K562 (cell line): Measurements from ENCODE around the gene NUPR1. TPM values are rescaled to one million over a fixed set of nuclear protein-coding genes. Genes with fewer than 3 reads are reported as not detected.
A peak's percentile ranks its signal among the peaks of the same experiment; 100 is the strongest.

Experiments used
- ADNP ChIP-seq: fragments of 200-800 bp; sonication (Bioruptor generic); IDR thresholded peaks from 2 replicates; pipeline ENCODE4 v1.6.1; 2016; ENCODE audit warnings: missing genetic modification characterization, missing compliant biosample characterization
- BCOR ChIP-seq: fragments of 450-650 bp; IDR thresholded peaks from 2 replicates; pipeline ENCODE4 v1.6.1; 2016
- E2F3 ChIP-seq: fragments of 250-450 bp; sonication (Bioruptor Pico); IDR thresholded peaks from 2 replicates; pipeline ENCODE4 v1.4.0; 2020; ENCODE audit warnings: mild to moderate bottlenecking
- IRF2 ChIP-seq: sonication (generic); formaldehyde crosslinking; IDR thresholded peaks from 2 replicates; pipeline ENCODE4 v1.8.1; 2022; ENCODE audit warnings: mild to moderate bottlenecking, missing genetic modification reagents
- KAT2B ChIP-seq: IDR thresholded peaks from one replicate; pipeline ENCODE4 v1.6.1; 2012; ENCODE audit warnings: low read depth, mild to moderate bottlenecking, control low read depth, inconsistent platforms, low read length, moderate library complexity
- MIER1 ChIP-seq: fragments of 450-650 bp; IDR thresholded peaks from 2 replicates; pipeline ENCODE4 v1.6.1; 2016; ENCODE audit warnings: antibody characterized with exemption, mild to moderate bottlenecking, low read depth
- RBM25 ChIP-seq: fragments of 200-400 bp; formaldehyde crosslinking; IDR thresholded peaks from 2 replicates; pipeline ENCODE4 v1.6.1; 2018; ENCODE audit warnings: low read length, low read depth, moderate library complexity; ENCODE audit not compliant: severe bottlenecking
- SAP30 ChIP-seq: fragments of 200-600 bp; sonication (generic); IDR thresholded peaks from 2 replicates; pipeline ENCODE4 v1.6.1; 2012; ENCODE audit warnings: borderline replicate concordance, low read depth, mild to moderate bottlenecking, moderate library complexity, low read length, control low read depth, inconsistent platforms; ENCODE audit not compliant: insufficient read depth, poor library complexity, severe bottlenecking
- SRSF3 ChIP-seq: fragments of 200-400 bp; formaldehyde crosslinking; IDR thresholded peaks from 2 replicates; pipeline ENCODE4 v1.6.1; 2016; ENCODE audit warnings: mild to moderate bottlenecking, low read length, moderate library complexity; ENCODE audit not compliant: insufficient read depth
- TFE3 ChIP-seq: fragments of 450-650 bp; formaldehyde crosslinking; IDR thresholded peaks from 2 replicates; pipeline ENCODE4 v1.4.0; 2020; ENCODE audit warnings: mild to moderate bottlenecking, mixed read lengths
- U2AF2 ChIP-seq: fragments of 200-400 bp; formaldehyde crosslinking; optimal IDR thresholded peaks from 2 replicates; pipeline ENCODE3; 2017; ENCODE audit warnings: low read depth, mild to moderate bottlenecking, low read length
- ZBTB26 ChIP-seq: fragments of 450-650 bp; formaldehyde crosslinking; IDR thresholded peaks from 2 replicates; pipeline ENCODE4 v1.4.0; 2022; ENCODE audit warnings: missing genetic modification characterization
- ZBTB40 ChIP-seq, 2 experiments: fragments of 450-650 bp in 1 of 2; sonication (generic) in 1 of 2; formaldehyde crosslinking in 1 of 2; IDR thresholded peaks; 2 replicates each; pipeline versions ENCODE4 v1.7.1 to v1.9.0; 2016 to 2022; ENCODE audit warnings: inconsistent platforms in 1 of 2, mild to moderate bottlenecking in 1 of 2, missing genetic modification reagents in 1 of 2
- ZNF124 ChIP-seq: sonication (generic); formaldehyde crosslinking; IDR thresholded peaks from 2 replicates; pipeline ENCODE4 v1.8.1; 2022; ENCODE audit warnings: missing genetic modification reagents
- ZNF507 ChIP-seq: conservative IDR thresholded peaks from 2 replicates; pipeline ENCODE4 v1.6.1; 2017; ENCODE audit warnings: missing genetic modification characterization, missing compliant biosample characterization
- ZNF644 ChIP-seq: fragments of 200-800 bp; sonication (Bioruptor generic); IDR thresholded peaks from 2 replicates; pipeline ENCODE4 v1.6.1; 2016; ENCODE audit warnings: low read depth, missing genetic modification characterization, missing compliant biosample characterization
- polyA plus RNA-seq, 8 experiments: library from polyadenylated mRNA; depleted of rRNA in 4 of 8; stranded (reverse) in 5 of 8; unstranded in 3 of 8; fragments of >200 nt; fragmentation: Nextera tagmentation in 2 of 8; fragmentation: Illumina TruSeq in 1 of 8; extraction: Ambion mirVana in 2 of 8; extraction: Trizol in 1 of 8; gene quantifications; 2 replicates each; pipeline versions ENCODE4 v1.2.1 to v1.2.3, GENCODE V29; 2011 to 2014; ENCODE audit warnings: inconsistent platforms in 1 of 8, missing spikeins in 1 of 8
- total RNA-seq, 7 experiments: library from RNA; depleted of rRNA in 6 of 7; stranded (reverse); fragments of >200 nt in 6 of 7; fragmentation: Illumina TruSeq in 2 of 7; extraction: Trizol in 2 of 7; gene quantifications; 2 replicates each; pipeline versions ENCODE4 v1.2.1 to v1.2.3, GENCODE V29; 2011 to 2021; ENCODE audit warnings: low replicate concordance in 1 of 7

Gene NUPR1
- total and polyA plus RNA-seq, 9 of the 15 experiments (the other 6 are each of a cell fraction or from before 2014, with no cell fraction given), result 0.07 to 1.5 (median 0.27) TPM

- TF ChIP-seq TFE3 (CRISPR knock-in tag) (peak; percentile 100), ZBTB40 (IDR thresholded peaks at IDR 0.05) (peak; percentile 75), ZBTB40 (CRISPR knock-in tag; IDR thresholded peaks at IDR 0.05) (no peak), IRF2 (CRISPR knock-in tag) (no peak), ZNF507 (tag) (no peak), ZBTB26 (CRISPR knock-in tag) (no peak), U2AF2 (no peak), SAP30 (peak; percentile 74), ZNF644 (tag) (no peak; the same call in 1 of the 2 replicates), BCOR (no peak), RBM25 (no peak), MIER1 (no peak), ADNP (no peak), E2F3 (CRISPR knock-in tag) (no peak), ZNF124 (CRISPR knock-in tag) (no peak), SRSF3 (no peak), KAT2B (no peak)
Measured at GRCh38 chr16:28491970-28492474, 46.8 kb downstream of the NUPR1 start, which contains the start of gene CLN3 (continued).
